HepG2 (cell line): ENCODE results near the gene SLC5A6. TPM values are rescaled to one million over a fixed set of nuclear protein-coding genes. Genes with fewer than 3 reads are reported as not detected.

Source experiments
- ATAC-seq: fragments of 200-7000 bp; cut with Tn5 transposase; 3 replicates; pipeline ENCODE4 v1.9.1; 2020; ENCODE audit warnings: mild to moderate bottlenecking, moderate library complexity
- BruUV-seq: library from RNA; stranded (reverse); fragments of 400-500 nt; replicated peaks from 2 replicates; lab custom pipeline; 2021; lab: Mats Ljungman, UMichigan
- CTCF ChIA-PET: fragments of 300-600 bp; formaldehyde crosslinking; extraction: SDS; loops from one replicate; lab custom pipeline; 2021; ENCODE audit warnings: low total read pairs, inconsistent platforms, low intra/inter-chr PET ratio; lab: Yijun Ruan, JAX
- POLR2A ChIA-PET: fragments of 350-600 bp; sonication (Branson Sonifier 250); formaldehyde crosslinking; loops from one replicate; lab custom pipeline; 2020; ENCODE audit warnings: antibody characterized with exemption, inconsistent platforms; lab: Yijun Ruan, JAX
- DNase-seq: peaks from one replicate; pipeline ENCODE4 v3.0.0-alpha.2; 2015; ENCODE audit warnings: low spot score
- FAIRE-seq: peaks from 3 replicates; lab custom pipeline; 2011; peaks lifted over from hg19 to GRCh38; lab: Jason Lieb, UNC
- H2AFZ ChIP-seq: one replicate; pipeline ENCODE4 v1.6.1; 2011; ENCODE audit warnings: low read length, inconsistent platforms
- H3K27ac ChIP-seq: fragments of 300-600 bp; 3 replicates; pipeline ENCODE4 v1.8.0; 2011; ENCODE audit warnings: mixed run types, mild to moderate bottlenecking, mixed read lengths, low read length, inconsistent platforms; ENCODE audit not compliant: insufficient read depth; ENCODE audit errors: extremely low read length
- H3K27me3 ChIP-seq, 2 experiments: fragments of 200-600 bp in 1 of 2; 2 replicates in 1 of 2; 3 replicates in 1 of 2; pipeline versions ENCODE4 v1.6.0 to v1.8.0; 2011; ENCODE audit warnings: low read length in 2 of 2, mild to moderate bottlenecking in 2 of 2, moderate library complexity in 2 of 2, inconsistent platforms in 1 of 2; ENCODE audit not compliant: insufficient read depth in 2 of 2, control insufficient read depth in 1 of 2
- H3K36me3 ChIP-seq, 2 experiments: fragments of 200-600 bp in 1 of 2; replicated peaks in 1 of 2; 2 replicates in 1 of 2; 3 replicates in 1 of 2; pipeline versions ENCODE4 v1.5.1 to v1.8.0; 2011; ENCODE audit warnings: low read length in 2 of 2, inconsistent platforms in 1 of 2; ENCODE audit not compliant: insufficient read depth in 2 of 2, control insufficient read depth in 1 of 2
- H3K4me1 ChIP-seq: 2 replicates; pipeline ENCODE4 v1.5.1; 2012; ENCODE audit warnings: low read length, inconsistent platforms; ENCODE audit not compliant: insufficient read depth
- H3K4me2 ChIP-seq: 2 replicates; pipeline ENCODE4 v1.6.0; 2011; ENCODE audit warnings: low read depth, low read length, inconsistent platforms
- H3K4me3 ChIP-seq, 3 experiments: fragments of 200-600 bp in 1 of 3; sonication (generic), shearing (Covaris generic) in 1 of 3; replicated peaks in 1 of 3; 2 replicates each; pipeline ENCODE4 v1.5.1; 2011 to 2016; ENCODE audit warnings: low read length in 3 of 3, inconsistent platforms in 2 of 3, low read depth in 2 of 3, mild to moderate bottlenecking in 2 of 3, control low read depth in 1 of 3, mixed read lengths in 1 of 3; ENCODE audit not compliant: insufficient read depth in 1 of 3
- H3K79me2 ChIP-seq: one replicate; pipeline ENCODE4 v1.6.1; 2011; ENCODE audit warnings: low read length, inconsistent platforms; ENCODE audit not compliant: insufficient read depth
- H3K9ac ChIP-seq: 2 replicates; pipeline ENCODE4 v1.6.0; 2011; ENCODE audit warnings: mild to moderate bottlenecking, low read depth, low read length, inconsistent platforms; ENCODE audit not compliant: insufficient read depth
- H3K9me3 ChIP-seq: 2 replicates; pipeline ENCODE4 v1.5.1; 2012; ENCODE audit warnings: mild to moderate bottlenecking, low read length
- H4K20me1 ChIP-seq: 2 replicates; pipeline ENCODE4 v1.6.0; 2011; ENCODE audit warnings: inconsistent platforms, mild to moderate bottlenecking, low read length, moderate library complexity; ENCODE audit not compliant: insufficient read depth
- LRRFIP1 ChIP-seq: sonication (generic); formaldehyde crosslinking; conservative IDR thresholded peaks from 2 replicates; pipeline ENCODE4 v1.4.0; 2020; ENCODE audit warnings: missing genetic modification reagents
- MED1 ChIP-seq: sonication (generic); formaldehyde crosslinking; IDR thresholded peaks from 2 replicates; pipeline ENCODE4 v1.4.0; 2020; ENCODE audit warnings: missing genetic modification reagents
- MEF2D ChIP-seq: sonication (generic); formaldehyde crosslinking; IDR thresholded peaks from 2 replicates; pipeline ENCODE4 v1.5.1; 2020; ENCODE audit warnings: mild to moderate bottlenecking, missing genetic modification reagents
- TP53 ChIP-seq: sonication (generic); formaldehyde crosslinking; conservative IDR thresholded peaks from 2 replicates; pipeline ENCODE4 v1.4.0; 2020; ENCODE audit warnings: missing genetic modification reagents
- ZNF354B ChIP-seq: sonication (generic); formaldehyde crosslinking; IDR thresholded peaks from 2 replicates; pipeline ENCODE4 v1.8.0; 2022; ENCODE audit warnings: mild to moderate bottlenecking, missing genetic modification reagents
- WGBS: methylation state at CpG from one replicate; pipeline ENCODE4 v1.1.6; 2017; ENCODE audit warnings: low lambda C conversion rate; 5-methylcytosine and 5-hydroxymethylcytosine counted together
- in situ Hi-C: cut with HindIII; loops from 2 replicates; pipeline ENCODE4 v1.10.0; 2017; ENCODE audit warnings: low pct_unique_long_range_greater_than_20kb; ENCODE audit not compliant: extremely low pct_ligation_motif_present
- intact Hi-C: fragments of 100-400 bp; cut with micrococcal nuclease; formaldehyde crosslinking; loops from one replicate; pipeline ENCODE4 v1.10.0; 2022; ENCODE audit not compliant: unreplicated experiment
- polyA plus RNA-seq, 8 experiments: library from polyadenylated mRNA; depleted of rRNA in 3 of 8; stranded (reverse) in 7 of 8; unstranded in 1 of 8; fragments of >200 nt; fragmentation: Illumina TruSeq in 4 of 8; extraction: Trizol in 4 of 8; gene quantifications; 2 replicates each; pipeline versions ENCODE4 v1.2.1 to v1.2.3, GENCODE V29; 2011 to 2016; ENCODE audit warnings: low read depth in 4 of 8, missing spikeins in 1 of 8, mixed read lengths in 1 of 8; ENCODE audit not compliant: insufficient read depth in 1 of 8
- total RNA-seq, 5 experiments: library from RNA; depleted of rRNA; stranded (reverse); fragments of >200 nt; fragmentation: Illumina TruSeq; extraction: Trizol; gene quantifications; 2 replicates each; pipeline ENCODE4 v1.2.3, GENCODE V29; 2016; ENCODE audit warnings: low read depth in 1 of 5

Gene SLC5A6
- total and polyA plus RNA-seq, 2 of the 13 experiments (the other 11 are each of a cell fraction or from before 2014, with no cell fraction given): 135 to 417 TPM

- no TSS peak for BruUV-seq
- Histone ChIP-seq H3K27ac (no peak overlapping the region), H3K79me2 (no peaks in the 10 kb centered on the region), H4K20me1 (no peaks in the 10 kb centered on the region), H3K4me3 (no peak overlapping the region), H2AFZ (no peak overlapping the region), H3K9ac (no peak overlapping the region), H3K27me3 (no peaks in the 10 kb centered on the region), H3K4me2 (no peak overlapping the region), H3K4me1 (peaks cover 67% of the 10 kb centered on the region), H3K9me3 (no peaks in the 10 kb centered on the region), H3K36me3 (no peaks in the 10 kb centered on the region)
- in situ Hi-C loops: loop anchor here (5.0 kb wide), 1 partner anchor 33 kb away; no protein-coding TSS in a partner anchor
- TF ChIP-seq ZNF354B: peak; percentile 29; the same call in 1 of the 2 replicates
- no peak for TF ChIP-seq LRRFIP1 (CRISPR knock-in tag)
- 0 out of 2 replicates have a peak, but pooled peaks have one; percentile 20 for TF ChIP-seq MEF2D (CRISPR knock-in tag)
- no peak for FAIRE-seq
- ChIA-PET CTCF (no interaction called here), POLR2A (interaction anchor here (0.8 to 1.2 kb wide), 2 partner anchors 20 to 37 kb away, joined by 3 read pairs; partner anchors contain the start of gene PREB)
- intact Hi-C loops: no loop called here
- DNase-seq: no peak
- ATAC-seq: no peak
- WGBS: 95% methylated on average over 6 of the region's 6 CpGs
These were observed 57.6 kb downstream of the SLC5A6 start for GRCh38 chr2:27154488-27154887.

GRCh38 chr2:27152796-27153464 is 59.1 kb downstream of the SLC5A6 start:
- ChIA-PET CTCF (interaction anchor here (2.5 kb wide), 1 partner anchor 39 kb away, joined by 22 read pairs; no protein-coding TSS in a partner anchor), POLR2A (interaction anchor here (1.1 kb wide), 1 partner anchor 38 kb away, joined by 9 read pairs; no protein-coding TSS in a partner anchor)
- BruUV-seq: no TSS peak
- H3K9me3 ChIP-seq: no peaks in the 10 kb centered on the region
- H3K79me2 ChIP-seq: no peaks in the 10 kb centered on the region
- H3K4me3 ChIP-seq: no peak overlapping the region
- TF ChIP-seq TP53 (CRISPR knock-in tag): no peak
- TF ChIP-seq MED1 (CRISPR knock-in tag): 0 out of 2 replicates have a peak, but pooled peaks have one; percentile 10
- TF ChIP-seq, all 625 proteins: peak for 1
- ATAC-seq (no peak), FAIRE-seq (no peak), DNase-seq (no peak)
- Histone ChIP-seq H3K4me1 (peaks cover 69% of the 10 kb centered on the region), H3K36me3 (no peaks in the 10 kb centered on the region), H3K27me3 (peaks cover 0 to 2% of the 10 kb centered on the region in 2 experiments; a peak in 2 of 5 replicates), H3K27ac (no peak overlapping the region), H2AFZ (no peak overlapping the region), H3K4me2 (no peak overlapping the region), H3K9ac (no peak overlapping the region), H4K20me1 (no peaks in the 10 kb centered on the region)
- in situ Hi-C loops (loop anchor here (5.0 kb wide), 1 partner anchor 34 kb away; no protein-coding TSS in a partner anchor), intact Hi-C loops (loop anchor here (1.0 to 2.0 kb wide), 2 partner anchors 18 to 38 kb away; no protein-coding TSS in a partner anchor)
- WGBS: 78% methylated on average over 2 of the region's 2 CpGs
